H1 (cell line): Measurements from ENCODE around the gene CACNB2. TPM values are rescaled to one million over a fixed set of nuclear protein-coding genes. Genes with fewer than 3 reads are reported as not detected.

Experiments used
- CTCF ChIA-PET: fragments of 300-600 bp; sonication (Branson Sonifier 250); formaldehyde crosslinking; loops from one replicate; lab custom pipeline; 2021; ENCODE audit not compliant: partially characterized antibody; lab: Charles Lee
- POLR2A ChIA-PET: fragments of 300-600 bp; sonication (Branson Sonifier 250); formaldehyde crosslinking; loops from one replicate; lab custom pipeline; 2021; ENCODE audit warnings: inconsistent platforms; ENCODE audit not compliant: partially characterized antibody; lab: Charles Lee
- DNase-seq, 2 experiments: peaks; one replicate each; pipeline versions ENCODE4 v3.0.0 to v3.0.0-alpha.2; 2010 to 2022; ENCODE audit warnings: low spot score in 2 of 2, low read depth in 1 of 2, mixed read lengths in 1 of 2
- FAIRE-seq: peaks from 2 replicates; lab custom pipeline; 2011; peaks lifted over from hg19 to GRCh38; lab: Jason Lieb, UNC
- H2AFZ ChIP-seq: 2 replicates; pipeline ENCODE4 v1.8.1; 2012; ENCODE audit warnings: low read length, inconsistent platforms
- H2AK5ac ChIP-seq: 2 replicates; pipeline ENCODE4 v1.6.1; 2013; ENCODE audit warnings: low read depth, low read length
- H2BK120ac ChIP-seq: replicated peaks from 2 replicates; pipeline ENCODE3; 2013; ENCODE audit warnings: low read depth, low read length, inconsistent platforms
- H2BK12ac ChIP-seq: 2 replicates; pipeline ENCODE4 v1.6.1; 2013; ENCODE audit warnings: low read depth, low read length
- H2BK15ac ChIP-seq: 2 replicates; pipeline ENCODE4 v1.6.1; 2013; ENCODE audit warnings: low read length
- H2BK20ac ChIP-seq: 2 replicates; pipeline ENCODE4 v1.6.1; 2013; ENCODE audit warnings: low read length
- H2BK5ac ChIP-seq: 2 replicates; pipeline ENCODE4 v1.6.1; 2013; ENCODE audit warnings: low read depth, low read length
- H3K14ac ChIP-seq: 2 replicates; pipeline ENCODE4 v1.6.1; 2013; ENCODE audit warnings: inconsistent platforms; ENCODE audit not compliant: insufficient read length
- H3K18ac ChIP-seq: 2 replicates; pipeline ENCODE4 v1.6.1; 2013; ENCODE audit warnings: low read length; ENCODE audit errors: extremely low read depth
- H3K23ac ChIP-seq: 2 replicates; pipeline ENCODE4 v1.6.1; 2013; ENCODE audit warnings: inconsistent platforms; ENCODE audit not compliant: insufficient read length
- H3K23me2 ChIP-seq: 2 replicates; pipeline ENCODE4 v1.6.1; 2013; ENCODE audit warnings: low read depth, low read length
- H3K27ac ChIP-seq: 2 replicates; pipeline ENCODE4 v1.6.1; 2011; ENCODE audit warnings: low read depth, low read length, inconsistent platforms
- H3K27me3 ChIP-seq, 4 experiments: replicated peaks in 1 of 4; 1 replicate in 1 of 4; 2 replicates in 3 of 4; pipeline versions ENCODE4 v1.6.1 to v1.8.1; 2011 to 2013; ENCODE audit warnings: low read length in 3 of 4, mild to moderate bottlenecking in 3 of 4, inconsistent platforms in 2 of 4, mixed read lengths in 2 of 4, moderate library complexity in 1 of 4; ENCODE audit not compliant: control insufficient read depth in 3 of 4, insufficient read depth in 3 of 4; ENCODE audit errors: extremely low read depth in 1 of 4
- H3K36me3 ChIP-seq, 4 experiments: 2 replicates each; pipeline versions ENCODE4 v1.6.1 to v1.8.1; 2011 to 2013; ENCODE audit warnings: mild to moderate bottlenecking in 4 of 4, low read length in 3 of 4, moderate library complexity in 2 of 4, control low read depth in 1 of 4, inconsistent platforms in 1 of 4; ENCODE audit not compliant: insufficient read depth in 4 of 4, control insufficient read depth in 2 of 4
- H3K4ac ChIP-seq: replicated peaks from 2 replicates; pipeline ENCODE3; 2013; ENCODE audit warnings: low read length, low read depth, mixed read lengths, inconsistent platforms; ENCODE audit not compliant: insufficient read length
- H3K4me1 ChIP-seq, 4 experiments: replicated peaks in 1 of 4; 1 replicate in 1 of 4; 2 replicates in 3 of 4; pipeline versions ENCODE4 v1.6.1 to v1.8.1; 2011 to 2013; ENCODE audit warnings: low read length in 3 of 4, inconsistent platforms in 2 of 4, mixed read lengths in 1 of 4; ENCODE audit not compliant: insufficient read depth in 4 of 4, control insufficient read depth in 3 of 4
- H3K4me2 ChIP-seq, 2 experiments: 2 replicates each; pipeline versions ENCODE4 v1.6.1 to v1.8.1; 2011 to 2013; ENCODE audit warnings: low read depth in 2 of 2, low read length in 2 of 2, control low read depth in 1 of 2, inconsistent platforms in 1 of 2, mild to moderate bottlenecking in 1 of 2; ENCODE audit not compliant: insufficient read depth in 1 of 2
- H3K4me3 ChIP-seq, 4 experiments: fragments of 200-600, 300-600 bp in 1 of 4; sonication (generic), shearing (Covaris generic), sonication (Bioruptor Twin) in 1 of 4; 2 replicates each; pipeline versions ENCODE4 v1.5.1 to v1.8.1; 2011 to 2016; ENCODE audit warnings: low read length in 4 of 4, low read depth in 3 of 4, control low read depth in 2 of 4, inconsistent platforms in 2 of 4, mild to moderate bottlenecking in 2 of 4, mixed read lengths in 1 of 4, moderate library complexity in 1 of 4; ENCODE audit not compliant: insufficient read depth in 2 of 4; ENCODE audit errors: extremely low read depth in 1 of 4
- H3K56ac ChIP-seq: replicated peaks from 2 replicates; pipeline ENCODE3; 2013; ENCODE audit warnings: low read depth, mild to moderate bottlenecking, mixed read lengths, low read length, inconsistent platforms; ENCODE audit not compliant: insufficient read length
- H3K79me1 ChIP-seq: 2 replicates; pipeline ENCODE4 v1.6.1; 2013; ENCODE audit warnings: low read depth, low read length, control low read depth
- H3K79me2 ChIP-seq, 2 experiments: 2 replicates each; pipeline versions ENCODE4 v1.6.1 to v1.8.1; 2012 to 2013; ENCODE audit warnings: low read length in 2 of 2, mild to moderate bottlenecking in 2 of 2, inconsistent platforms in 1 of 2; ENCODE audit not compliant: insufficient read depth in 2 of 2, control insufficient read depth in 1 of 2
- H3K9ac ChIP-seq, 4 experiments: replicated peaks in 1 of 4; 1 replicate in 1 of 4; 2 replicates in 3 of 4; pipeline versions ENCODE4 v1.6.1 to v1.8.1; 2011 to 2013; ENCODE audit warnings: low read depth in 3 of 4, low read length in 3 of 4, control low read depth in 2 of 4, mild to moderate bottlenecking in 2 of 4, moderate library complexity in 2 of 4, inconsistent platforms in 1 of 4; ENCODE audit errors: extremely low read depth in 1 of 4
- H3K9me3 ChIP-seq, 2 experiments: 2 replicates each; pipeline versions ENCODE4 v1.6.1 to v1.8.1; 2012 to 2013; ENCODE audit warnings: mild to moderate bottlenecking in 2 of 2, moderate library complexity in 2 of 2, control low read depth in 1 of 2, inconsistent platforms in 1 of 2, low read depth in 1 of 2, low read length in 1 of 2, mixed read lengths in 1 of 2; ENCODE audit not compliant: insufficient read depth in 2 of 2
- H4K20me1 ChIP-seq, 2 experiments: replicated peaks in 1 of 2; 2 replicates each; pipeline versions ENCODE3 to v1.8.1; 2011 to 2013; ENCODE audit warnings: inconsistent platforms in 2 of 2, low read length in 2 of 2, mild to moderate bottlenecking in 1 of 2; ENCODE audit not compliant: insufficient read depth in 2 of 2, control insufficient read depth in 1 of 2
- H4K5ac ChIP-seq: 2 replicates; pipeline ENCODE4 v1.6.1; 2013; ENCODE audit warnings: low read length, low read depth, mixed read lengths, inconsistent platforms; ENCODE audit not compliant: insufficient read length
- H4K8ac ChIP-seq: 2 replicates; pipeline ENCODE4 v1.8.0; 2013; ENCODE audit warnings: mild to moderate bottlenecking, moderate library complexity, low read length, inconsistent platforms; ENCODE audit not compliant: insufficient read depth; ENCODE audit errors: extremely low read depth
- H4K91ac ChIP-seq: replicated peaks from 2 replicates; pipeline ENCODE3; 2013; ENCODE audit warnings: low read length, mixed read lengths, inconsistent platforms; ENCODE audit not compliant: insufficient read length
- BCL11A ChIP-seq, 2 experiments: IDR thresholded peaks; one replicate each; pipeline ENCODE4 v1.6.1; 2011; ENCODE audit warnings: low read depth in 2 of 2, low read length in 2 of 2, mild to moderate bottlenecking in 2 of 2
- EP300 ChIP-seq, 2 experiments: IDR thresholded peaks; 1 replicate in 1 of 2; 2 replicates in 1 of 2; pipeline ENCODE4 v1.6.1; 2011 to 2012; ENCODE audit warnings: low read depth in 2 of 2, low read length in 2 of 2, mild to moderate bottlenecking in 2 of 2, borderline replicate concordance in 1 of 2, inconsistent platforms in 1 of 2, moderate library complexity in 1 of 2
- HDAC2 ChIP-seq, 2 experiments: fragments of 300-600 bp in 1 of 2; sonication (generic) in 1 of 2; IDR thresholded peaks; 2 replicates each; pipeline ENCODE4 v1.6.1; 2011 to 2012; ENCODE audit warnings: low read depth in 2 of 2, low read length in 2 of 2, mild to moderate bottlenecking in 2 of 2, moderate library complexity in 2 of 2, borderline replicate concordance in 1 of 2, inconsistent platforms in 1 of 2
- SAP30 ChIP-seq: fragments of 300-600 bp; sonication (generic); IDR thresholded peaks from 2 replicates; pipeline ENCODE4 v1.7.1; 2012; ENCODE audit warnings: low read length, moderate library complexity, mild to moderate bottlenecking, inconsistent platforms; ENCODE audit not compliant: insufficient read depth, insufficient replicate concordance
- WGBS, 2 experiments: shearing (Covaris generic) in 1 of 2; methylation state at CpG; one replicate each; pipeline versions ENCODE4 v1.1.6 to v1.1.7; 2013 to 2015; ENCODE audit warnings: low lambda C conversion rate in 2 of 2, mixed read lengths in 2 of 2, inconsistent platforms in 1 of 2, low coverage in 1 of 2, missing lambda C conversion rate in 1 of 2; ENCODE audit not compliant: insufficient replicate concordance in 2 of 2, insufficient coverage in 1 of 2, insufficient read length in 1 of 2; ENCODE audit errors: extremely low coverage in 1 of 2, missing lambda C conversion rate in 1 of 2; 5-methylcytosine and 5-hydroxymethylcytosine counted together
- polyA plus RNA-seq, 7 experiments: library from polyadenylated mRNA; depleted of rRNA in 3 of 7; stranded (reverse) in 5 of 7; unstranded in 2 of 7; fragments of >200 nt in 5 of 7; fragments of 200-250 nt in 2 of 7; gene quantifications; 1 replicate in 5 of 7; 2 replicates in 1 of 7; 4 replicates in 1 of 7; pipeline versions ENCODE4 v1.2.1 to v1.2.3, GENCODE V29; 2011 to 2013; ENCODE audit warnings: missing spikeins in 2 of 7, mixed read lengths in 2 of 7
- total RNA-seq: library from RNA; stranded (reverse); fragmentation: NEBNext Ultra II Directional; extraction: Animal tissue kit (Norgen Biotek cat#: 25700); gene quantifications from 2 replicates; pipeline ENCODE4 v1.2.1, GENCODE V29; 2021
- TF ChIP-seq, protein P1 (sequence below): IDR thresholded peaks from 2 replicates; pipeline ENCODE4 v1.6.1; 2011; ENCODE audit warnings: low read depth, mild to moderate bottlenecking, low read length; ENCODE audit not compliant: insufficient read depth

Gene CACNB2
- total and polyA plus RNA-seq, 2 of the 8 experiments (the other 6 are each of a cell fraction or from before 2014, with no cell fraction given): 2.4 to 3.2 TPM

DNA sequence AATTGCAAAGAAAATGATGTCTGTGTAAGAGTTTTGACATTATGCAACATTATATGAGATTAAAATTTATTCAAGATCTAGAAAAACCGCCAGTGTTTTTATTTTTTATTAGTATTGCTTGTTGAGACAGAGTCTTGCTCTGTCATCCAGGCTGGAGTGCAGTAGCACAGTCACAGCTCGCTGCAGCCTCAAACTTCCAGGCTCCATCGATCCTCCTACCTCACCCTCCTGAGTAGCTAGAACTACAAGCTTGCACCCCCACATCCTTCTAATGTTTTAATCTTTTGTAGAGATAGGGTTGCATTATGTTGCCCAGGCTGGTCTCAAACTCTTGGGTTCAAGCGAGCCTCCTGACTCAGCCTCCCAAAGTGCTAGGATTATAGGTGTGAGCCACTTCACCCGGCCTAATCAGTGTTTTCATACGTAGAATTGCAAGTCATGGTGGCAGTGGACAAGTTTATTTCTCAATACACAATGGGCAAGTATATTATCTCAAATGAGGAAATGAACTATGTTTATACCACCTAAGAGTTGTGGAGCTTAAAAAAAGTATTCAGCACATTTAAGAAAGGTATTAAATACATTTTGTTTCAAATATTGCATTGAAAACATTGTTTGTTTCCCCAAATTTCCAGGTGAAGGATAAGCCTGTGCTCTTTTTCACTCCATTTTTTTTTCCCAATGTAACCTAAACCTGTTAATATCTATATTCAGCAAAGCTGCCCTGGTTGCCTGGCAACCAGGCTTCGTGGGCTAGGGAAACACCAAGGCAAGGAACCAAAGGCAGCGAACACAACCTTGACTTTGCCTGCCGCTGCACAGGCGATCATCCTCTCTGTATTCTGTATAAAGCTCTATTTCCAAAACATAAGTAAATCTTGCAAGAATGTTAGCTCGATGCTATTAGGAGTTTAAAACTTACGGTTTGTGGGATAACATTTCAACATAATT lies 163.9 kb downstream of the CACNB2 start:
- TF ChIP-seq, protein P1, sequence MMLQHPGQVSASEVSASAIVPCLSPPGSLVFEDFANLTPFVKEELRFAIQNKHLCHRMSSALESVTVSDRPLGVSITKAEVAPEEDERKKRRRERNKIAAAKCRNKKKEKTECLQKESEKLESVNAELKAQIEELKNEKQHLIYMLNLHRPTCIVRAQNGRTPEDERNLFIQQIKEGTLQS: no peak
- TF ChIP-seq BCL11A (IDR thresholded peaks at IDR 0.05; ENCODE audit: low read depth in 2 of 2, low read length in 2 of 2): no peak
- TF ChIP-seq EP300 (IDR thresholded peaks at IDR 0.05; ENCODE audit: borderline replicate concordance in 1 of 2, low read depth in 2 of 2, low read length in 2 of 2): no peak
- TF ChIP-seq SAP30: no peak
- TF ChIP-seq HDAC2 (IDR thresholded peaks at IDR 0.05; ENCODE audit: borderline replicate concordance in 1 of 2, low read depth in 2 of 2, low read length in 2 of 2): no peak

More for the DNA sequence above, 163.9 kb downstream of the CACNB2 start:
- Histone ChIP-seq H4K20me1 (no peaks in the 10 kb centered on the region), H3K27me3 (no peaks in the 10 kb centered on the region), H4K8ac (no peak overlapping the region), H2AK5ac (no peak overlapping the region), H2BK20ac (no peak overlapping the region), H3K9me3 (no peaks in the 10 kb centered on the region), H3K23me2 (no peaks in the 10 kb centered on the region), H4K91ac (no peak overlapping the region), H2BK12ac (no peak overlapping the region), H2BK5ac (no peak overlapping the region), H3K79me1 (no peaks in the 10 kb centered on the region), H3K4me3 (no peak overlapping the region), H3K23ac (no peak overlapping the region), H3K56ac (no peak overlapping the region), H4K5ac (no peak overlapping the region), H3K4ac (no peak overlapping the region), H3K14ac (no peak overlapping the region), H3K18ac (no peak overlapping the region), H3K4me2 (no peak overlapping the region), H2AFZ (no peak overlapping the region), H3K36me3 (no peaks in the 10 kb centered on the region), H2BK120ac (no peak overlapping the region), H3K9ac (no peak overlapping the region), H2BK15ac (no peak overlapping the region), H3K4me1 (no peaks in the 10 kb centered on the region), H3K79me2 (no peaks in the 10 kb centered on the region), H3K27ac (no peak overlapping the region)
- FAIRE-seq: no peak
- ChIA-PET CTCF (interaction anchor here (1.2 kb wide), 1 partner anchor 10 kb away, joined by 5 read pairs; no protein-coding TSS in a partner anchor), POLR2A (no interaction called here)
- no peak for DNase-seq
- 89% methylated on average over 12 of the region's 12 CpGs; no CpG with 5 or more reads in 1 of the 2 experiments for WGBS, 2 experiments
